PFSK-1 (cell line): ENCODE measurements around the gene TSEN2.

Experiments used
- FOXP2 ChIP-seq: optimal IDR thresholded peaks from 2 replicates; pipeline ENCODE3; 2011; ENCODE audit warnings: borderline replicate concordance, control low read depth, inconsistent platforms; ENCODE audit not compliant: insufficient read depth; ENCODE audit errors: extremely low read length, extremely low read depth
- POLR2AphosphoS5 ChIP-seq: IDR thresholded peaks from 2 replicates; pipeline ENCODE4 v1.6.1; 2012; ENCODE audit warnings: low read depth, mild to moderate bottlenecking, control low read depth, low read length, moderate library complexity
- SIN3A ChIP-seq: IDR thresholded peaks from 2 replicates; pipeline ENCODE4 v1.6.1; 2012; ENCODE audit warnings: mild to moderate bottlenecking, low read length, moderate library complexity, borderline replicate concordance; ENCODE audit not compliant: insufficient read depth
- TAF1 ChIP-seq: IDR thresholded peaks from 2 replicates; pipeline ENCODE4 v1.6.1; 2012; ENCODE audit warnings: low read length, control low read depth, borderline replicate concordance; ENCODE audit not compliant: insufficient read depth
- TF ChIP-seq, protein P1 (sequence below), 2 experiments: IDR thresholded peaks; 2 replicates each; pipeline versions ENCODE4 v1.6.1 to v1.8.0; 2011 to 2012; ENCODE audit warnings: low read depth in 2 of 2, low read length in 2 of 2, control low read depth in 1 of 2, inconsistent platforms in 1 of 2, mild to moderate bottlenecking in 1 of 2, moderate library complexity in 1 of 2; ENCODE audit not compliant: insufficient read depth in 1 of 2

TSEN2 gene

DNA sequence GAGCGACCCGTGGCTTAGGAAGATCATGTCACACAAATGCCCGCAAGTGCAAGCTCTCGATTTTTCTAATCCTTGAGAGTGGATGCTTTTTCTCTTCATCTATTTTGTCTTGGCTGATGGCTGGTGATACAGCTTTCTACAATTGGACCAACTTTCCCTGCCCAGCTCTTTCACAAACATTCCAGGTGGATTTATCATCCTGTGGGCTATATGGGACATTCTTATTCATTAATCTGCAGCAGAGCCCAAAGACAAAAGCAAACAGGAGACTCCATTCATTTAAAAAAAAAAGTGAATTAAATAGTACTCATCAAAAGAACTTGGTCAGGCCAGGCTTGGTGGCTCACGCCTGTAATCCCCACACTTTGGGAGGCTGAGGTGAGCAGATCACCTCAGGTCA lies 14.2 kb upstream of the TSEN2 start:
- TF ChIP-seq, protein P1, sequence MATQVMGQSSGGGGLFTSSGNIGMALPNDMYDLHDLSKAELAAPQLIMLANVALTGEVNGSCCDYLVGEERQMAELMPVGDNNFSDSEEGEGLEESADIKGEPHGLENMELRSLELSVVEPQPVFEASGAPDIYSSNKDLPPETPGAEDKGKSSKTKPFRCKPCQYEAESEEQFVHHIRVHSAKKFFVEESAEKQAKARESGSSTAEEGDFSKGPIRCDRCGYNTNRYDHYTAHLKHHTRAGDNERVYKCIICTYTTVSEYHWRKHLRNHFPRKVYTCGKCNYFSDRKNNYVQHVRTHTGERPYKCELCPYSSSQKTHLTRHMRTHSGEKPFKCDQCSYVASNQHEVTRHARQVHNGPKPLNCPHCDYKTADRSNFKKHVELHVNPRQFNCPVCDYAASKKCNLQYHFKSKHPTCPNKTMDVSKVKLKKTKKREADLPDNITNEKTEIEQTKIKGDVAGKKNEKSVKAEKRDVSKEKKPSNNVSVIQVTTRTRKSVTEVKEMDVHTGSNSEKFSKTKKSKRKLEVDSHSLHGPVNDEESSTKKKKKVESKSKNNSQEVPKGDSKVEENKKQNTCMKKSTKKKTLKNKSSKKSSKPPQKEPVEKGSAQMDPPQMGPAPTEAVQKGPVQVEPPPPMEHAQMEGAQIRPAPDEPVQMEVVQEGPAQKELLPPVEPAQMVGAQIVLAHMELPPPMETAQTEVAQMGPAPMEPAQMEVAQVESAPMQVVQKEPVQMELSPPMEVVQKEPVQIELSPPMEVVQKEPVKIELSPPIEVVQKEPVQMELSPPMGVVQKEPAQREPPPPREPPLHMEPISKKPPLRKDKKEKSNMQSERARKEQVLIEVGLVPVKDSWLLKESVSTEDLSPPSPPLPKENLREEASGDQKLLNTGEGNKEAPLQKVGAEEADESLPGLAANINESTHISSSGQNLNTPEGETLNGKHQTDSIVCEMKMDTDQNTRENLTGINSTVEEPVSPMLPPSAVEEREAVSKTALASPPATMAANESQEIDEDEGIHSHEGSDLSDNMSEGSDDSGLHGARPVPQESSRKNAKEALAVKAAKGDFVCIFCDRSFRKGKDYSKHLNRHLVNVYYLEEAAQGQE (IDR thresholded peaks at IDR 0.05; ENCODE audit: insufficient read depth in 1 of 2, low read depth in 2 of 2, low read length in 2 of 2): no peak
- TF ChIP-seq POLR2AphosphoS5: no peak

- TF ChIP-seq TAF1: no peak
- TF ChIP-seq, protein P1 (IDR thresholded peaks at IDR 0.05; ENCODE audit: insufficient read depth in 1 of 2, low read depth in 2 of 2, low read length in 2 of 2): no peak
- no peak for TF ChIP-seq SIN3A
- no peak for TF ChIP-seq FOXP2
- no peak for TF ChIP-seq POLR2AphosphoS5
Measured at GRCh38 chr3:12470680-12471079, 13.6 kb upstream of the TSEN2 start.

DNA sequence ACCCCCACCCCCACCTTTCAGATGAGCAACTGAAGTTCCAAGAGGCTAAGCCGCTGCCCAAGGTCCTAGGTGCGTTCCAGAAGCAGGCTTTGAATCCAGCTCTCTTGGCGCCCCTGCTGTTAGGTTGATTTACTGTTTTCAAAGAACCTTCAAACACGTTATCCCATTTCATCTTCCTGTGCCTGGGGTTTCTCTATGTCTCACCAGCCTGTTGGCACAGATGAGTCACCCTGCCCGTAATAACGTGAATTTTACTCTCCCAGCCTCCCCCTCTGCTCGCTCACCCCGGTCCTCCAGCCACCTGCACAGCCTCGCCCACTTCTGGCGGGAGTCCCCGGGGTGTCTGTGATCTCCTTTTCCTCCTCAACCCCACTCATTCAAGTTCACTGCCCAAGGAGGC lies 13.0 kb upstream of the TSEN2 start:
- TF ChIP-seq SIN3A (no peak), TAF1 (no peak), FOXP2 (no peak), POLR2AphosphoS5 (no peak)
- TF ChIP-seq, protein P1 (IDR thresholded peaks at IDR 0.05; ENCODE audit: insufficient read depth in 1 of 2, low read depth in 2 of 2, low read length in 2 of 2): no peak

DNA sequence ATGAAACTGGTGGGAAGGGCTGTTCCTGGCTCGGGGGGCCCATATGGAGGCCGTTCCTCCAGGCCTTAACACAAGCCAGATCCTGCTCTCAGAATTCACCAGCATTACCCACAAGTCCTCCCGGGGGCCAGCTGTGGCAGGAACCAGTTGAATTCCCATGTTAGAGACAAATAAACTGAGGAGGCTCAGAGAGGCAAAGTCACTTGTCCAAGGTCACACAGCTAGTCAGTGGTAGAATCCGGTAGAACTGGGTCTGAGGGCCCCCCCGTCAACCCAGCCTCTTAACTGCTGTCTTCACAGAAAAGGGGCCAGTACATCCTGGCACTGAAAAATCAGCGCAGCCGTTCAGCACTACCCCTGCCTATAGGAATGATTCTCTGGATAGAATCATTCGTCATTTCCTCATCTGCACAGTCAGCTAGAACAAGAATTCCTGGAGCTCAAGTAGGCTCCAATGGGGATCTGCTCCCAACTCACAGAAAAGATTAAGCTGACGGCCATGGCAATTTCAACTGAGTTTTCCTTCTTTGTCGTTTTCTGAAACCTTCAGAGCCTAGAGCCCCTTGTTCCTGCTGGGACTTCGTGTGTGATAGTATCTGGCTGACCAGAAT lies 12.2 kb upstream of the TSEN2 start:
- TF ChIP-seq FOXP2 (no peak), POLR2AphosphoS5 (no peak), TAF1 (no peak), SIN3A (no peak)
- TF ChIP-seq, protein P1 (IDR thresholded peaks at IDR 0.05; ENCODE audit: insufficient read depth in 1 of 2, low read depth in 2 of 2, low read length in 2 of 2): no peak

DNA sequence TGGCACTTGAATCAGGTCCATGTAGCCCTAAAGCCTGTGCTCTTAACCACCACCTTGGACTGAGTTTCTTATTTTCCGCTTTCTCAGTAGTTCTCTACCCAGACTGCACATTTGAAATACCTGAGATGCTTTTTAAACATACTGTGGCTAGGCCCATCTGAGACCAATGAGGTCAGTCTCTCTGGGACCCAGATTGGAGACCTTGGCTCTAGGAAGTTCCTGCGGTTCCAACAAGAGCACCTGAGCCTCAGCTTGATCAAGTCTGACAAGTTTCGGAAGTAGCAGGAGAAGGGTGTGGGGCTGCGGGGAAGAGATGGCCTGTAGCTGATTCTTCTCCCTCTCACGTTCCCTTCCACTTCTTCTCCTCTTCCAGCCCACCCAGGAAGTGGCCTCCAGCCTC lies 11.5 kb upstream of the TSEN2 start:
- TF ChIP-seq SIN3A: no peak
- no peak for TF ChIP-seq POLR2AphosphoS5
- TF ChIP-seq, protein P1 (IDR thresholded peaks at IDR 0.05; ENCODE audit: insufficient read depth in 1 of 2, low read depth in 2 of 2, low read length in 2 of 2): no peak
- no peak for TF ChIP-seq FOXP2
- TF ChIP-seq TAF1: no peak
